ENCODE measurements around the gene DLGAP1. TPM values are rescaled to one million over a fixed set of nuclear protein-coding genes. Genes with fewer than 3 reads are reported as not detected.

DLGAP1 gene
- total and polyA plus RNA-seq, 2 of the 13 experiments (the other 11 are each of a cell fraction or from before 2014, with no cell fraction given) = 0.01 TPM; not detected in 1

- TF ChIP-seq PRMT3 (CRISPR knock-in tag; IDR thresholded peaks at IDR 0.05; ENCODE audit: borderline replicate concordance, low read depth) = no peak
- TF ChIP-seq ZNF570 (CRISPR knock-in tag; IDR thresholded peaks at IDR 0.05; ENCODE audit: borderline replicate concordance) = no peak
- TF ChIP-seq NFE2L1 (CRISPR knock-in tag; IDR thresholded peaks at IDR 0.05; ENCODE audit: borderline replicate concordance) = no peak
- no peak for TF ChIP-seq IKZF4 (CRISPR knock-in tag; IDR thresholded peaks at IDR 0.05; ENCODE audit: borderline replicate concordance, low read depth, not compliant biosample characterization)
- TF ChIP-seq U2AF2 (IDR thresholded peaks at IDR 0.05; ENCODE audit: low read depth, low read length) = no peak
- no peak for TF ChIP-seq ZNF101 (CRISPR knock-in tag; IDR thresholded peaks at IDR 0.05; ENCODE audit: borderline replicate concordance, low read depth)
- TF ChIP-seq CHCHD3 (CRISPR knock-in tag; IDR thresholded peaks at IDR 0.05) = no peak
- TF ChIP-seq ZNF275 (CRISPR knock-in tag; IDR thresholded peaks at IDR 0.05; ENCODE audit: borderline replicate concordance) = no peak
- TF ChIP-seq KDM6A (CRISPR knock-in tag; IDR thresholded peaks at IDR 0.05; ENCODE audit: low read depth) = no peak
- TF ChIP-seq ZNF589 (CRISPR knock-in tag; conservative IDR thresholded peaks at IDR 0.05) = no peak
- TF ChIP-seq SRF (IDR thresholded peaks at IDR 0.05; ENCODE audit: low read depth, low read length) = no peak
- TF ChIP-seq ZFAT (CRISPR knock-in tag; conservative IDR thresholded peaks at IDR 0.05) = no peak
- peak; percentile 29; the same call in 1 of the 2 replicates for TF ChIP-seq HOXA3 (CRISPR knock-in tag; IDR thresholded peaks at IDR 0.05)
- TF ChIP-seq ZNF7 (CRISPR knock-in tag; IDR thresholded peaks at IDR 0.05) = no peak
- no peak for TF ChIP-seq ATAD3A (CRISPR knock-in tag; IDR thresholded peaks at IDR 0.05)
- no peak for TF ChIP-seq SP2 (CRISPR knock-in tag; IDR thresholded peaks at IDR 0.05)
- no peak for TF ChIP-seq ASH2L (IDR thresholded peaks at IDR 0.05; ENCODE audit: insufficient read length, low read depth, low read length)
- TF ChIP-seq DR1 (CRISPR knock-in tag; IDR thresholded peaks at IDR 0.05) = no peak
- TF ChIP-seq ZNF234 (CRISPR knock-in tag; conservative IDR thresholded peaks at IDR 0.05) = no peak
- TF ChIP-seq CEBPZ (IDR thresholded peaks at IDR 0.05; ENCODE audit: low read length) = no peak
- TF ChIP-seq ZNF280D (CRISPR knock-in tag; IDR thresholded peaks at IDR 0.05) = no peak; the same call in 1 of the 2 replicates
- no peak for TF ChIP-seq ZNF644 (CRISPR knock-in tag; IDR thresholded peaks at IDR 0.05; ENCODE audit: low read depth)
- no peak for TF ChIP-seq THYN1 (CRISPR knock-in tag; IDR thresholded peaks at IDR 0.05; ENCODE audit: borderline replicate concordance, low read depth)
These were observed 1002.9 kb downstream of the DLGAP1 start (continued) for GRCh38 chr18:3451989-3452749.

Measured in HepG2 (cell line).